ENCODE results near the gene SND1.

The SND1 gene

DNA sequence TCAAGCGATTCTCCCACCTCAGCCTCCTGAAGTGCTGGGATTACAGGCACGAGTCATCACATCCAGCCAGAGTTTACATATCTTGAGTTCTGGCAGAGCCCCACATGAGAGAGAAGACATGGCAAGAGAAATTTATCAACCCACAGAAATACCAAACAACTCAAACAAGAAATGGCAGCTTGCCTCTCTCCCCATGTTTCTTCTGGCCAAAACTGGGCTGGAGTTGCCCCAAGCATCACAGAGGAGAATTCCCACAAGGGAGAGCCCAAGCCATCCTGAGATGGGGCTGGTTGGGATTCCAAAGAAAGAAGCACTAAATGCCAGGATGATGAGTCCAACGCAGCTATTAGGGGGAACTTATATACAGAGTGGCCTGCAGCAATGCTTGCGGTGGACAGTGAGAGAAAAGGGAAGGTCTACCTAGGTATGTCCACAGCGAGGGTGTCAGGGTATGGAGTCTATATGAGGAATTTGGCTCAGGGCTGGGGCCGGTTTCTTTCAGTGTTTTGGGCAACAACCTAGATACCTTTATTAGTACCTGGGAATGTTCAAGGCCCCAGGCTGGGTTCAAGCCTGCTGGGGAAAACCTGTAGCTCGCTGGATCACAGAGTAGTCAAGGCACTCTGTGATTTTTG, 19.6 kb upstream of the SND1 start (continued):
- TF ChIP-seq, protein P1, sequence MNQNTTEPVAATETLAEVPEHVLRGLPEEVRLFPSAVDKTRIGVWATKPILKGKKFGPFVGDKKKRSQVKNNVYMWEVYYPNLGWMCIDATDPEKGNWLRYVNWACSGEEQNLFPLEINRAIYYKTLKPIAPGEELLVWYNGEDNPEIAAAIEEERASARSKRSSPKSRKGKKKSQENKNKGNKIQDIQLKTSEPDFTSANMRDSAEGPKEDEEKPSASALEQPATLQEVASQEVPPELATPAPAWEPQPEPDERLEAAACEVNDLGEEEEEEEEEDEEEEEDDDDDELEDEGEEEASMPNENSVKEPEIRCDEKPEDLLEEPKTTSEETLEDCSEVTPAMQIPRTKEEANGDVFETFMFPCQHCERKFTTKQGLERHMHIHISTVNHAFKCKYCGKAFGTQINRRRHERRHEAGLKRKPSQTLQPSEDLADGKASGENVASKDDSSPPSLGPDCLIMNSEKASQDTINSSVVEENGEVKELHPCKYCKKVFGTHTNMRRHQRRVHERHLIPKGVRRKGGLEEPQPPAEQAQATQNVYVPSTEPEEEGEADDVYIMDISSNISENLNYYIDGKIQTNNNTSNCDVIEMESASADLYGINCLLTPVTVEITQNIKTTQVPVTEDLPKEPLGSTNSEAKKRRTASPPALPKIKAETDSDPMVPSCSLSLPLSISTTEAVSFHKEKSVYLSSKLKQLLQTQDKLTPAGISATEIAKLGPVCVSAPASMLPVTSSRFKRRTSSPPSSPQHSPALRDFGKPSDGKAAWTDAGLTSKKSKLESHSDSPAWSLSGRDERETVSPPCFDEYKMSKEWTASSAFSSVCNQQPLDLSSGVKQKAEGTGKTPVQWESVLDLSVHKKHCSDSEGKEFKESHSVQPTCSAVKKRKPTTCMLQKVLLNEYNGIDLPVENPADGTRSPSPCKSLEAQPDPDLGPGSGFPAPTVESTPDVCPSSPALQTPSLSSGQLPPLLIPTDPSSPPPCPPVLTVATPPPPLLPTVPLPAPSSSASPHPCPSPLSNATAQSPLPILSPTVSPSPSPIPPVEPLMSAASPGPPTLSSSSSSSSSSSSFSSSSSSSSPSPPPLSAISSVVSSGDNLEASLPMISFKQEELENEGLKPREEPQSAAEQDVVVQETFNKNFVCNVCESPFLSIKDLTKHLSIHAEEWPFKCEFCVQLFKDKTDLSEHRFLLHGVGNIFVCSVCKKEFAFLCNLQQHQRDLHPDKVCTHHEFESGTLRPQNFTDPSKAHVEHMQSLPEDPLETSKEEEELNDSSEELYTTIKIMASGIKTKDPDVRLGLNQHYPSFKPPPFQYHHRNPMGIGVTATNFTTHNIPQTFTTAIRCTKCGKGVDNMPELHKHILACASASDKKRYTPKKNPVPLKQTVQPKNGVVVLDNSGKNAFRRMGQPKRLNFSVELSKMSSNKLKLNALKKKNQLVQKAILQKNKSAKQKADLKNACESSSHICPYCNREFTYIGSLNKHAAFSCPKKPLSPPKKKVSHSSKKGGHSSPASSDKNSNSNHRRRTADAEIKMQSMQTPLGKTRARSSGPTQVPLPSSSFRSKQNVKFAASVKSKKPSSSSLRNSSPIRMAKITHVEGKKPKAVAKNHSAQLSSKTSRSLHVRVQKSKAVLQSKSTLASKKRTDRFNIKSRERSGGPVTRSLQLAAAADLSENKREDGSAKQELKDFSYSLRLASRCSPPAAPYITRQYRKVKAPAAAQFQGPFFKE (tag by site-specific recombination; IDR thresholded peaks at IDR 0.05; ENCODE audit: borderline replicate concordance), result no peak
- TF ChIP-seq ZBTB20 (tag by site-specific recombination; IDR thresholded peaks at IDR 0.05) (no peak), GFI1B (tag by site-specific recombination; IDR thresholded peaks at IDR 0.05) (no peak), TCF7L2 (IDR thresholded peaks at IDR 0.05; ENCODE audit: borderline replicate concordance, low read depth, low read length) (no peak), ZNF16 (tag by site-specific recombination; IDR thresholded peaks at IDR 0.05; ENCODE audit: low read depth) (no peak), ZNF223 (tag by site-specific recombination; IDR thresholded peaks at IDR 0.05) (no peak), ZNF785 (tag by site-specific recombination; IDR thresholded peaks at IDR 0.05) (no peak), ZNF114 (tag by site-specific recombination; IDR thresholded peaks at IDR 0.05) (no peak)
- TF ChIP-seq, protein P2, sequence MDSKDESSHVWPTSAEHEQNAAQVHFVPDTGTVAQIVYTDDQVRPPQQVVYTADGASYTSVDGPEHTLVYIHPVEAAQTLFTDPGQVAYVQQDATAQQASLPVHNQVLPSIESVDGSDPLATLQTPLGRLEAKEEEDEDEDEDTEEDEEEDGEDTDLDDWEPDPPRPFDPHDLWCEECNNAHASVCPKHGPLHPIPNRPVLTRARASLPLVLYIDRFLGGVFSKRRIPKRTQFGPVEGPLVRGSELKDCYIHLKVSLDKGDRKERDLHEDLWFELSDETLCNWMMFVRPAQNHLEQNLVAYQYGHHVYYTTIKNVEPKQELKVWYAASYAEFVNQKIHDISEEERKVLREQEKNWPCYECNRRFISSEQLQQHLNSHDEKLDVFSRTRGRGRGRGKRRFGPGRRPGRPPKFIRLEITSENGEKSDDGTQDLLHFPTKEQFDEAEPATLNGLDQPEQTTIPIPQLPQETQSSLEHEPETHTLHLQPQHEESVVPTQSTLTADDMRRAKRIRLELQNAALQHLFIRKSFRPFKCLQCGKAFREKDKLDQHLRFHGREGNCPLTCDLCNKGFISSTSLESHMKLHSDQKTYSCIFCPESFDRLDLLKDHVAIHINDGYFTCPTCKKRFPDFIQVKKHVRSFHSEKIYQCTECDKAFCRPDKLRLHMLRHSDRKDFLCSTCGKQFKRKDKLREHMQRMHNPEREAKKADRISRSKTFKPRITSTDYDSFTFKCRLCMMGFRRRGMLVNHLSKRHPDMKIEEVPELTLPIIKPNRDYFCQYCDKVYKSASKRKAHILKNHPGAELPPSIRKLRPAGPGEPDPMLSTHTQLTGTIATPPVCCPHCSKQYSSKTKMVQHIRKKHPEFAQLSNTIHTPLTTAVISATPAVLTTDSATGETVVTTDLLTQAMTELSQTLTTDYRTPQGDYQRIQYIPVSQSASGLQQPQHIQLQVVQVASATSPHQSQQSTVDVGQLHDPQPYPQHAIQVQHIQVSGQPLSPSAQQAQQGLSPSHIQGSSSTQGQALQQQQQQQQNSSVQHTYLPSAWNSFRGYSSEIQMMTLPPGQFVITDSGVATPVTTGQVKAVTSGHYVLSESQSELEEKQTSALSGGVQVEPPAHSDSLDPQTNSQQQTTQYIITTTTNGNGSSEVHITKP (tag by site-specific recombination; IDR thresholded peaks at IDR 0.05), result no peak

DNA sequence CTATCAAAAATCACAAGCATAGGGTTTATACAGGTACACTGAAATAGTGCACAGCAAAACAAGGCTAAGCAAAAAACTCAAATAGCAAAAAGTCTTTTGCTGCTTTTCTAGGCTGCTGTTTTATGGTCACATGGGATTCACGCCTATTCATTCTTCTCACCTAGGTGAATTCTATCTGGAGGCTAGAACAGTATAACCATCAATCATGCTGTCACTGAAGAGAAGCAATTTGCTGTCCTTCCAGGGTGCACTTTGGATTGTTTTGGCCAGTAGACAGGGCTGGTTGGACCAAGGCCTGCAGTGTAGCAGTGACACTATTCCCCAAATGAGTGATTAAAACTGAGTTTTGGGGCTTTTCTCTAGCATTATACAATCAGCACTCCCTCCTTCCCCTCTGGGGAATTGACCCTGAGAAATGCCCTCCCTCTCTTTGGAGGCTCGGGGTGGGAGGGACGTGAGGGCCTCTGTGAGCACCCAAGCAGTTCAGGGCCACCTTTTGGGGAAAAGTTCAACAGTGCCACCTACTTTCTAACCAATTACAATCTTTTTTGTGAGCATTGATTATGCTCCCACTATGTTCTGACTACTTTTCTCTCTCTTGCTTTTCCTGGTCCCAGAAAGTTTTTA, 16.2 kb upstream of the SND1 start:
- ChIA-PET POLR2A (no interaction called here), CTCF (interaction anchor here (0.9 kb wide), 1 partner anchor 9 kb away, joined by 3 read pairs; no protein-coding TSS in a partner anchor)
- Histone ChIP-seq H3K4me3 (ENCODE audit: low read depth, low read length) (no peak overlapping the region), H3K9me3 (ENCODE audit: control insufficient read depth, insufficient read depth, low read depth, low read length) (no peaks in the 10 kb centered on the region), H3K27ac (ENCODE audit: extremely low read depth, low read depth, low read length) (no peak overlapping the region), H3K36me3 (ENCODE audit: control insufficient read depth in 2 of 2, insufficient read depth in 1 of 2, low read length in 2 of 2) (no peaks in the 10 kb centered on the region), H3K4me1 (ENCODE audit: control insufficient read depth, insufficient read depth, low read length) (no peaks in the 10 kb centered on the region)
- TF ChIP-seq ZNF549 (tag by site-specific recombination; IDR thresholded peaks at IDR 0.05) (no peak), ZNF416 (tag by site-specific recombination; IDR thresholded peaks at IDR 0.05) (no peak), ZFP37 (tag by site-specific recombination; IDR thresholded peaks at IDR 0.05) (no peak), ZNF747 (tag by site-specific recombination; IDR thresholded peaks at IDR 0.05) (no peak), ZNF529 (tag by site-specific recombination; IDR thresholded peaks at IDR 0.05; ENCODE audit: insufficient replicate concordance) (no peak), WT1 (tag by site-specific recombination; IDR thresholded peaks at IDR 0.05) (no peak), ZNF133 (tag by site-specific recombination; IDR thresholded peaks at IDR 0.05) (no peak), ZNF423 (tag by site-specific recombination; IDR thresholded peaks at IDR 0.05) (no peak), GFI1B (tag by site-specific recombination; IDR thresholded peaks at IDR 0.05) (no peak)
- TF ChIP-seq, protein P3, sequence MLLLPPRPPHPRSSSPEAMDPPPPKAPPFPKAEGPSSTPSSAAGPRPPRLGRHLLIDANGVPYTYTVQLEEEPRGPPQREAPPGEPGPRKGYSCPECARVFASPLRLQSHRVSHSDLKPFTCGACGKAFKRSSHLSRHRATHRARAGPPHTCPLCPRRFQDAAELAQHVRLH (tag by site-specific recombination; IDR thresholded peaks at IDR 0.05), result no peak
- TF ChIP-seq, protein P4, sequence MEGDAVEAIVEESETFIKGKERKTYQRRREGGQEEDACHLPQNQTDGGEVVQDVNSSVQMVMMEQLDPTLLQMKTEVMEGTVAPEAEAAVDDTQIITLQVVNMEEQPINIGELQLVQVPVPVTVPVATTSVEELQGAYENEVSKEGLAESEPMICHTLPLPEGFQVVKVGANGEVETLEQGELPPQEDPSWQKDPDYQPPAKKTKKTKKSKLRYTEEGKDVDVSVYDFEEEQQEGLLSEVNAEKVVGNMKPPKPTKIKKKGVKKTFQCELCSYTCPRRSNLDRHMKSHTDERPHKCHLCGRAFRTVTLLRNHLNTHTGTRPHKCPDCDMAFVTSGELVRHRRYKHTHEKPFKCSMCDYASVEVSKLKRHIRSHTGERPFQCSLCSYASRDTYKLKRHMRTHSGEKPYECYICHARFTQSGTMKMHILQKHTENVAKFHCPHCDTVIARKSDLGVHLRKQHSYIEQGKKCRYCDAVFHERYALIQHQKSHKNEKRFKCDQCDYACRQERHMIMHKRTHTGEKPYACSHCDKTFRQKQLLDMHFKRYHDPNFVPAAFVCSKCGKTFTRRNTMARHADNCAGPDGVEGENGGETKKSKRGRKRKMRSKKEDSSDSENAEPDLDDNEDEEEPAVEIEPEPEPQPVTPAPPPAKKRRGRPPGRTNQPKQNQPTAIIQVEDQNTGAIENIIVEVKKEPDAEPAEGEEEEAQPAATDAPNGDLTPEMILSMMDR (tag by site-specific recombination; IDR thresholded peaks at IDR 0.05), result no peak
- TF ChIP-seq, protein P5, sequence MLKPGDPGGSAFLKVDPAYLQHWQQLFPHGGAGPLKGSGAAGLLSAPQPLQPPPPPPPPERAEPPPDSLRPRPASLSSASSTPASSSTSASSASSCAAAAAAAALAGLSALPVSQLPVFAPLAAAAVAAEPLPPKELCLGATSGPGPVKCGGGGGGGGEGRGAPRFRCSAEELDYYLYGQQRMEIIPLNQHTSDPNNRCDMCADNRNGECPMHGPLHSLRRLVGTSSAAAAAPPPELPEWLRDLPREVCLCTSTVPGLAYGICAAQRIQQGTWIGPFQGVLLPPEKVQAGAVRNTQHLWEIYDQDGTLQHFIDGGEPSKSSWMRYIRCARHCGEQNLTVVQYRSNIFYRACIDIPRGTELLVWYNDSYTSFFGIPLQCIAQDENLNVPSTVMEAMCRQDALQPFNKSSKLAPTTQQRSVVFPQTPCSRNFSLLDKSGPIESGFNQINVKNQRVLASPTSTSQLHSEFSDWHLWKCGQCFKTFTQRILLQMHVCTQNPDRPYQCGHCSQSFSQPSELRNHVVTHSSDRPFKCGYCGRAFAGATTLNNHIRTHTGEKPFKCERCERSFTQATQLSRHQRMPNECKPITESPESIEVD (tag by site-specific recombination; IDR thresholded peaks at IDR 0.05), result no peak
- TF ChIP-seq, protein P6, sequence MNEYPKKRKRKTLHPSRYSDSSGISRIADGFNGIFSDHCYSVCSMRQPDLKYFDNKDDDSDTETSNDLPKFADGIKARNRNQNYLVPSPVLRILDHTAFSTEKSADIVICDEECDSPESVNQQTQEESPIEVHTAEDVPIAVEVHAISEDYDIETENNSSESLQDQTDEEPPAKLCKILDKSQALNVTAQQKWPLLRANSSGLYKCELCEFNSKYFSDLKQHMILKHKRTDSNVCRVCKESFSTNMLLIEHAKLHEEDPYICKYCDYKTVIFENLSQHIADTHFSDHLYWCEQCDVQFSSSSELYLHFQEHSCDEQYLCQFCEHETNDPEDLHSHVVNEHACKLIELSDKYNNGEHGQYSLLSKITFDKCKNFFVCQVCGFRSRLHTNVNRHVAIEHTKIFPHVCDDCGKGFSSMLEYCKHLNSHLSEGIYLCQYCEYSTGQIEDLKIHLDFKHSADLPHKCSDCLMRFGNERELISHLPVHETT (tag by site-specific recombination; IDR thresholded peaks at IDR 0.05), result no peak
